ENCODE results near the gene CNNM3. TPM values are rescaled to one million over a fixed set of nuclear protein-coding genes. Genes with fewer than 3 reads are reported as not detected.

CNNM3 gene
- total RNA-seq, 2 experiments from 2014 or later, result 31.4 to 41.5 TPM

GRCh38 chr2:96813656-96814055 lies 2.4 kb upstream of the CNNM3 start:
- CTCF ChIA-PET, result interaction anchor here (0.6 to 3.6 kb wide), 5 partner anchors 14 to 1649 kb away, joined by 3 to 13 read pairs (median 3); partner anchors contain the start of gene ANKRD39
- H3K27me3 Mint-ChIP-seq, result no peaks in the 10 kb centered on the region
- POLR2A ChIA-PET, result no interaction called here
- H3K36me3 Mint-ChIP-seq (ENCODE audit: low read depth), result peaks cover 12% of the 10 kb centered on the region
- no peaks in the 10 kb centered on the region for H3K9me3 Mint-ChIP-seq
- no peak overlapping the region for H3K27ac Mint-ChIP-seq
- DNase-seq, result no peak
- H3K4me1 Mint-ChIP-seq, result peaks cover 23% of the 10 kb centered on the region
- H3K4me3 Mint-ChIP-seq, result no peak overlapping the region

DNA sequence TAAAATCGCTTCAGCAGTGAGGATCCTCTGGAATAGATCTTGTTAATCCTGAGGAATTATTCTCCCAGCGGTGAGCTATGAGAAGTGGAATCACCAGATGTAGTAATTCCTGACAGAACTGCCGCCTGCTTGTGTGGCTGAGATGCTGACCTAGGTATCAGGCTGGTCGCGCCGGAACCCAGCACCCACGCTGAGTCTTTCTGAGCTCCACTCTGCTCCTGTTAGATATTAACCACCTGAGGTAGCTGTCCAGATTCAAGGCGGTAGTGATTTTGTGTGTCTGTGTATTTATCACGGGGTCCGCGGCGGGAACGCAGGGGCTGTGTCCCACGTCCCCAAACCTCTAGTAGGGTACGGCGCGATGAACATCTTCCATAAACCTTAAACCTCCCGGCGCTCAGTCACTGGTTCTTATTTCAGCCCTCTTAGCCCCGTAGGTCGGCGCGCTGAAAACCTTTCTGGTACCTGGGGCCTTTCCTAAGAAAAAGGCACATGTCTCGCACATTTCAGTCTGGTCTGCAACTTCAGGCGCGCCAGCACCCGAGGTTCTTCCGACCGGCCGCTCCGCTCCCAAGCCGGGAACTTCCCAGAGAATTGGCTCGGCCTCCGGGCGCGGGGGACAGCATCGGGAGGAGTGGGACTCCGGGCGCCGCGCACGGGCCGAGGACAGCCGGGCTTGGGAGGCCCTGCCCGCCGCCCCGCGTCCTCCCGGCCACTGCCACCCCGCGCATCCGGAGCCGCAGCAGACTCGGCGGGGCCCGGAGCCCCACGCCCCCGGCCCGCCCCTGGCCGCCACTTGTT lies 542 bp upstream of the CNNM3 start:
- H3K27me3 Mint-ChIP-seq, result no peaks in the 10 kb centered on the region
- H3K4me3 Mint-ChIP-seq, result peak overlapping the region; percentile 84
- ChIA-PET CTCF (interaction anchor here (0.6 to 3.6 kb wide), 9 partner anchors 10 to 86 kb away, joined by 3 to 22 read pairs (median 6); partner anchors contain the start of gene ANKRD39), POLR2A (interaction anchor here (1.0 kb wide), 1 partner anchor 148 kb away, joined by 3 read pairs; no protein-coding TSS in a partner anchor)
- no peaks in the 10 kb centered on the region for H3K9me3 Mint-ChIP-seq
- H3K36me3 Mint-ChIP-seq (ENCODE audit: low read depth), result peaks cover 25% of the 10 kb centered on the region
- H3K27ac Mint-ChIP-seq, result peak overlapping the region; percentile 52
- H3K4me1 Mint-ChIP-seq, result peaks cover 42% of the 10 kb centered on the region
- peak; percentile 32 for DNase-seq

DNA sequence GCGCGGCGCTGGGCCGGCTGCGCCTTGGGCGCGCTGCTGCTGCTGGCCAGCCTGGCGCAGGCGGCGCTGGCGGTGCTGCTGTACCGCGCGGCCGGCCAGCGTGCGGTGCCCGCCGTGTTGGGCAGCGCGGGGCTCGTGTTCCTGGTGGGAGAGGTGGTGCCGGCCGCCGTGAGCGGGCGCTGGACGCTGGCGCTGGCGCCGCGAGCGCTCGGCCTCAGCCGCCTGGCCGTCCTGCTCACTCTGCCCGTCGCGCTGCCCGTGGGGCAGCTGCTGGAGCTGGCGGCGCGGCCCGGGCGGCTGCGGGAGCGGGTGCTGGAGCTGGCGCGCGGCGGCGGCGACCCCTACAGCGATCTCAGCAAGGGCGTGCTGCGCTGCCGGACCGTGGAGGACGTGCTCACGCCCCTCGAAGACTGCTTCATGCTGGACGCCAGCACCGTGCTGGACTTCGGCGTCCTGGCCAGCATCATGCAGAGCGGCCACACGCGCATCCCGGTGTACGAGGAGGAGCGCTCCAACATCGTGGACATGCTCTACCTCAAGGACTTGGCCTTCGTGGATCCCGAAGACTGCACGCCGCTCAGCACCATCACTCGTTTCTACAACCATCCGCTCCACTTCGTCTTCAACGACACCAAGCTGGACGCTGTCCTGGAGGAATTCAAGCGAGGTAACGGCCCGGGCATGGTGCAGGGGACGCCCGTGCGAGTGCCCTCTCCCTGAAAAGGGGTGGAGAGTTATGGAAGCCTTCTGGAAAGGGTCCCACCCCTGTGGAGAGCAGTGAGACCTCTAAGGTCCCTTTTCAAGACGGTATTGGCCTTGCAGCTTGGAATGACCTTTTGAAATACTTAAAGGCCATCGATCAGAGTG lies 1.0 kb downstream of the CNNM3 start:
- H3K27me3 Mint-ChIP-seq, result no peaks in the 10 kb centered on the region
- ChIA-PET POLR2A (interaction anchor here (1.0 kb wide), 1 partner anchor 146 kb away, joined by 3 read pairs; no protein-coding TSS in a partner anchor), CTCF (interaction anchor here (0.7 to 3.6 kb wide), 9 partner anchors 8 to 295 kb away, joined by 3 to 22 read pairs (median 5); partner anchors contain the start of gene ANKRD39)
- H3K36me3 Mint-ChIP-seq (ENCODE audit: low read depth), result peaks cover 28% of the 10 kb centered on the region
- H3K4me1 Mint-ChIP-seq, result peaks cover 54% of the 10 kb centered on the region
- DNase-seq, result no peak
- H3K4me3 Mint-ChIP-seq, result peak overlapping the region; percentile 85
- no peaks in the 10 kb centered on the region for H3K9me3 Mint-ChIP-seq
- H3K27ac Mint-ChIP-seq, result peak overlapping the region; percentile 78

GRCh38 chr2:96817882-96818281 lies 1.8 kb downstream of the CNNM3 start:
- H3K36me3 Mint-ChIP-seq (ENCODE audit: low read depth), result peaks cover 28% of the 10 kb centered on the region
- peaks cover 57% of the 10 kb centered on the region for H3K4me1 Mint-ChIP-seq
- no peak for DNase-seq
- peak overlapping the region; percentile 85 for H3K4me3 Mint-ChIP-seq
- no peaks in the 10 kb centered on the region for H3K9me3 Mint-ChIP-seq
- H3K27me3 Mint-ChIP-seq, result no peaks in the 10 kb centered on the region
- POLR2A ChIA-PET, result no interaction called here
- peak overlapping the region; percentile 78 for H3K27ac Mint-ChIP-seq
- CTCF ChIA-PET, result interaction anchor here (0.8 to 1.7 kb wide), 2 partner anchors 18 to 143 kb away, joined by 4 to 5 read pairs; no protein-coding TSS in a partner anchor

DNA sequence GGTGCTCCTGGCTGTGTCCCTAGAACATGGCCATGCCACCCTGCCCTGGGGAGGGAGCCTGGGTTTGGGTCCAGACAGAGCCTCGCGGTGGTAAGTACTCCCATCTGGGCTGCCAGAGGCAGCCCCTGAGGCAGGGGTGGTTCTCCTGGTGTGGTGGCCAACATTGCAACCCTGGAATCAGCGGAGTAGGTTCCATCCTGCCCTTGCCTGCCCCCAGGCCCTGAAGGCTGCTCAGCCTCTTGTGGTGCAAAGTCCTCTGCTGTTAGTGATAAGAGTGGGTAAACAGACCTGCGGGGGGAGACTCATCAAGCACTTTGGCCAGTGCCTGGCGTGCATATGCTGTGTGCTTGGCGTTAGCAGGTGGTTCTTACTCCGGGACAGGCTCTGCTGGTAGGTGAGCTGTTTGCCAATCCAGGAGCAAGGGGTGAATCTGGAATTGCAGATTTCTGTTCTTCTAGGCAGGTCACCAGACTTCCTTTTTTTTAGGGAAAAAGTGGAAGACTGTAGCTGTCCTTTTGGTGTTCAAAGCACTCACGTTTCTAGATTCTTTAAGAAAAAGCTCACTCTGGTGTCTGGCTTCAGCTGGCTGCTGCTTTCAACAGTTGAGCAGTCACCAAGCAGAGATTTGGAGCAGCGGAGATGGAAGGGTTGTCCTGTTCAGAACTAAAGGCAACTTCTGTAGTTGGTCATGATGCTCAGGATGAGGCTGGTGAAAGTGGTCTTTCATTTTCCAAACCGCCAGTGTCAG lies 3.2 kb downstream of the CNNM3 start:
- CTCF ChIA-PET, result interaction anchor here (0.6 to 1.7 kb wide), 6 partner anchors 17 to 475 kb away, joined by 3 to 4 read pairs (median 3); partner anchors contain the start of gene ANKRD39
- Mint-ChIP-seq H3K27ac (no peak overlapping the region), H3K9me3 (no peaks in the 10 kb centered on the region), H3K4me3 (peak overlapping the region; percentile 85), H3K36me3 (ENCODE audit: low read depth) (peaks cover 28% of the 10 kb centered on the region), H3K27me3 (no peaks in the 10 kb centered on the region), H3K4me1 (peaks cover 57% of the 10 kb centered on the region)
- no peak for DNase-seq
- POLR2A ChIA-PET, result no interaction called here

DNA sequence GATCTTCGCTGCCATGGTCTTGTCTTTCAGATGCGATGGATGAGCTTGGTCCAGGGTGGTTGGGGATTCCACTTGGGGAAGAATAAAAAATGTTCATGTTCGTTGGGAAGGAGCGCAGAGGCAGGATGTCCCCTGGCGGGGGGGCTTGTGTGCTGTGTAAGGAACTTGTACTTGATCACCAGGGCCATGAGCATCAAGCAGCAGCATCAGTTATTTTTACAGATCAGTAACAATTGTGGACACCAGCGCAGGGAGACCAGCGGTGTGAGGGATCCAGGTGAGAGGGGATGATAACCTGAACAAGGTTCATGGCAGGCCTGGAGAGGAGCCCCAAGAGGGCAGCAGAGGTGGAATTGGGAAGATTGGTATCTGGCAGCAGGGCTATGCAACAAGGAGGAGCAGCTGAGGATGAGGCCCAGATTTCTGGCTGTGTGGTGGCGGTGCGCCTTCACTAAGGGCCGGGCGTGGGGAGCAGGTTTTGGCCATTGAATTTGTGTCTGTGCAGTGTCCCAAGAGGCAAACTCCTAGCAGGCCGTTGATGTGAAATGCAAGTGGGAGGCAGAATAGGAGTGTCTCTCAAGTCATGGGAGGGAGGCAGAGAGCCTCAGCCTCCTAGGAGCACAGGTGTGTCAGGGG lies 3.9 kb downstream of the CNNM3 start:
- Mint-ChIP-seq H3K27me3 (no peaks in the 10 kb centered on the region), H3K27ac (peak overlapping the region; percentile 10), H3K4me3 (no peak overlapping the region), H3K36me3 (ENCODE audit: low read depth) (peaks cover 28% of the 10 kb centered on the region), H3K4me1 (peaks cover 58% of the 10 kb centered on the region), H3K9me3 (no peaks in the 10 kb centered on the region)
- CTCF ChIA-PET, result interaction anchor here (0.6 to 1.7 kb wide), 5 partner anchors 19 to 476 kb away, joined by 3 to 4 read pairs (median 3); partner anchors contain the start of gene ANKRD39
- POLR2A ChIA-PET, result no interaction called here
- no peak for DNase-seq

GRCh38 chr2:96821113-96821675 lies 5.1 kb downstream of the CNNM3 start:
- Mint-ChIP-seq H3K9me3 (no peaks in the 10 kb centered on the region), H3K36me3 (ENCODE audit: low read depth) (peaks cover 34% of the 10 kb centered on the region), H3K4me3 (no peak overlapping the region), H3K4me1 (peaks cover 52% of the 10 kb centered on the region), H3K27me3 (no peaks in the 10 kb centered on the region), H3K27ac (peak overlapping the region; percentile 3)
- POLR2A ChIA-PET, result interaction anchor here (0.6 kb wide), 1 partner anchor 47 kb away, joined by 3 read pairs; no protein-coding TSS in a partner anchor
- no peak for DNase-seq
- CTCF ChIA-PET, result interaction anchor here (0.7 kb wide), 1 partner anchor 12 kb away, joined by 3 read pairs; no protein-coding TSS in a partner anchor

GRCh38 chr2:96822786-96823185 lies 6.7 kb downstream of the CNNM3 start:
- Mint-ChIP-seq H3K4me1 (peaks cover 46% of the 10 kb centered on the region), H3K36me3 (ENCODE audit: low read depth) (peaks cover 43% of the 10 kb centered on the region), H3K27me3 (no peaks in the 10 kb centered on the region), H3K9me3 (no peaks in the 10 kb centered on the region), H3K27ac (no peak overlapping the region), H3K4me3 (no peak overlapping the region)
- ChIA-PET POLR2A (no interaction called here), CTCF (no interaction called here)
- no peak for DNase-seq

DNA sequence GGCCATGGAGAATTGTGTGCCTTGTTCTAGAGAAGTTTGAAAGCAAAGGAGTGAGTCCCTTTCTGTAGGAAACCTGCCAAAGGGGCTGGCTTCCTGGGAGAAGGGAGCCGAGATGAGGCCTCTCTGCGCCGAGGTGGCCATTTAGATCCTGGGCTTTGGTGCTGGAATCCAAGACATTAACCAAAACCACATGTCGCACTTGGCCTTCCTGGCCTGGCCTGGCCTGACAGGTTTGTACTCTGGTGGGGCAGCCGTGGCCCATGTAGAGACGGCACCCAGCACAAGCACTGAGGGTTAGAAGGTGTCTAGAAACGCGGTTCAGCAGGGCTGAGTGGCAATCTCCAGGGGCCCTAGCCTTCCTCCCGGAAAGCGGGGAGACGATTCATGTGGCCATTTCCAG lies 7.1 kb downstream of the CNNM3 start:
- DNase-seq, result no peak
- Mint-ChIP-seq H3K4me3 (no peak overlapping the region), H3K27me3 (no peaks in the 10 kb centered on the region), H3K4me1 (peaks cover 42% of the 10 kb centered on the region), H3K9me3 (no peaks in the 10 kb centered on the region), H3K27ac (no peak overlapping the region), H3K36me3 (ENCODE audit: low read depth) (peaks cover 40% of the 10 kb centered on the region)
- CTCF ChIA-PET, result no interaction called here
- POLR2A ChIA-PET, result no interaction called here

DNA sequence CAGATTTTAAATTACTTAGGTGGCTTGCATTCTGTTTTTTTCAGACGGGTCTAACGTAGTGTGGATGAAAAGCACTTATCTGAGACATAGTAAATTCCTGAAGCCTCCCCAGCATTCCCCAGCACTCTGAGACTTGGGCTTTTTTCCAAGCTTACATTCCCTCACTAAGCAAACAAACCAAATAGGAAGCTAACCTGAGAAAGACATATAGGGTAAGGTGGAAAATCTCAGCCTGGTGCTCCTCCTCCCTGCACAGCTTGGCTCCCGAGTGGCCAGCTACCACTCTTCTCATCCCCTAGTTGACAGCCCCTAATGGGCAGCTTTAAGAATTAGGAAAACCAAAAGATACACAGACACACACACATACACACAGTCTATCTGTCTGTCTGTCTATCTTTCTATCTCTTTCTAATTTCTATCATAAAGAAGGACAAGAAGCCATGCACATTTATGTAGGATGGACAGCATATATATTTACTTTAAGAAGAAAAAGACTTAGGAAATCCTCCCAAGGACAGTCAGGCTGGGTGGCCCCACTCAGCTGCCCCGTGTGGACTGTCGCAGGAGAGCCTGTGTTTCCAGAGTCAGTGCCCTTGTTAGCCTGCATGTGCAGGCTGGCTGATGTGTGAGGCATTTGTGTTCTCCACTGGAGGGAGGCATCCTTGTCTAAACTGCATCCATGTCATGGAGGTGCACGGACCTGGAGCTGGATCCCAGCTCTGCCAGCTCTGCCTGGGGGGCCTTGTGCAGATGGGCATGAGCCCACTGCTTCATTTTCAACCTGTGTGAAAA lies 8.2 kb downstream of the CNNM3 start:
- CTCF ChIA-PET, result interaction anchor here (0.6 to 1.6 kb wide), 3 partner anchors 8 to 34 kb away, joined by 5 to 6 read pairs (median 5); partner anchors contain the start of genes ANKRD39 and CNNM3

GRCh38 chr2:96825057-96825456 lies 9.0 kb downstream of the CNNM3 start:
- Mint-ChIP-seq H3K27ac (no peak overlapping the region), H3K4me1 (peaks cover 26% of the 10 kb centered on the region), H3K27me3 (no peaks in the 10 kb centered on the region), H3K36me3 (ENCODE audit: low read depth) (peaks cover 40% of the 10 kb centered on the region), H3K9me3 (no peaks in the 10 kb centered on the region), H3K4me3 (no peak overlapping the region)
- ChIA-PET POLR2A (interaction anchor here (0.6 to 0.7 kb wide), 2 partner anchors 15 to 18 kb away, joined by 3 read pairs; no protein-coding TSS in a partner anchor), CTCF (interaction anchor here (0.6 to 1.6 kb wide), 3 partner anchors 9 to 33 kb away, joined by 3 to 6 read pairs (median 5); partner anchors contain the start of genes ANKRD39 and CNNM3)
- DNase-seq, result no peak

More for the DNA sequence above, 8.2 kb downstream of the CNNM3 start:
- Mint-ChIP-seq H3K36me3 (ENCODE audit: low read depth) (peaks cover 39% of the 10 kb centered on the region), H3K27ac (no peak overlapping the region), H3K4me1 (peaks cover 31% of the 10 kb centered on the region), H3K9me3 (no peaks in the 10 kb centered on the region), H3K4me3 (no peak overlapping the region), H3K27me3 (no peaks in the 10 kb centered on the region)
- POLR2A ChIA-PET, result interaction anchor here (0.5 kb wide), 1 partner anchor 1623 kb away, joined by 7 read pairs; no protein-coding TSS in a partner anchor
- no peak for DNase-seq
